ENCODE results near the gene XRN1.
"Not testable (repeated sequence)": the region's sequence is repeated elsewhere in the genome, so short reads cannot be mapped to it uniquely, and the experiment has no call there.

XRN1 gene

DNA sequence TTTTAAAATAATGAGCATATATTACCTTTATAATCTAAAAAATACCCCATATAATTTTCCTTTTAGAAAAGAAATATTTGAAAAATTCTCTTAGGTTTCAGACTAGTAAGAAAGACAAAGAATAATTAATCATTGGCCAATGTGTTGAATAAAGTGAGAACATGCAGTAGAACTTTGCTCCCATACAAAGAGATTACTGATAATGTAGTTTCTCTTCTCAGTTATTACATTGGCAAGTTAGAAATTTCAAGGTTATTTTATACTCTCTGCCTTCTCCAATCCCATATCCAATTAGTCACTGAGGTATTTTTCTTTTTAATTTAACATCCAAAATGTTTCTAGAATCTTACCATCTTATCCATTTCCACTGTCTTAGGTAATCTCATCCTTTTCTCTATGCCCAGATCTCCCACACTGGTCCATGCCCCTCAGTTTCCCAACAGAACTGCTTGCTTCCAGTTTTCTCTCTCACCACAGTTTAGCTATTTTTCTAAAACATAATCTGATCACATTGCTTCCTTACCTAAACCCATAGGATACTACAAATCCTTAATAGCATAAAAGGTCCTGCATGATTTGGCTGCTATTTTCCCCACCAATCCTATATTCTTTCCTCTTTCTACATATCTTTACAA is 10.8 kb downstream of the XRN1 start:
- DNase-seq = no peak

DNA sequence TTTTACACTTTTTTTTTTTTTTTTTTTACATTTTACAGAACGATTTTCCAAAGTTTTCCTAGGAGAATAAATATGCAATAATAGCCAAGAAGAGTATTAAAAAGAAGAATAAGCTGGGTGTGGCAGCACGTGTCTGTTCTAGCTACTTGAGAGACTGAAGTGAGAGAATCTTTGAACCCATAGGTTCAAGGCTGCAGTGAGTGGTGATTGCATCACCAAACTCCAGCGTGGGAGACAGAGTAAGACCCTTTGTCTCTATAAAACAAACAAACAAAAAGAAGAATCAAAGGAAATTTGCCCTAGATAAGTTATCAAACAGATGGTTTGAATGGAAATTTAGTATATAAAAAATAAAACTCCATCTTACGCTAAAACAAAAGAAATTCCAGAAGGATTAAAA is 13.3 kb downstream of the XRN1 start:
- DNase-seq = no peak

DNA sequence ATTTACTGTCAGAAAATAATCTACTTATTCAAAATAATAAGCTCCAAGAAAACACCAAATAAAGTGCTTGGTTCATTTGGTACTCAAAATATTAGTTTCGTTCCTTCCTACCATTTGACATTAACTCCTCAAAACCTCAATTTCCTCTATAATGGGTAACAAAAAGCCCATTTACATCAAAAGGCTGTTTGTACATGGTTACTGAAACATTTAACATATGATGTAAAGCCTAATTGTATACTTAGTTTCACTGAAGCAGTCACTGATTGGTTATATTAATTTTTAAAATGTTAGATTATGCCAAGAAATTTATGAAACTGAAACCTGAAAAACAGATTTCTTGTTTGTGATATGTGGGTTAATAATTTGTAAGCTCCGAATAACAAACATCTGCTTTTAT is 14.7 kb downstream of the XRN1 start:
- no peak for DNase-seq

DNA sequence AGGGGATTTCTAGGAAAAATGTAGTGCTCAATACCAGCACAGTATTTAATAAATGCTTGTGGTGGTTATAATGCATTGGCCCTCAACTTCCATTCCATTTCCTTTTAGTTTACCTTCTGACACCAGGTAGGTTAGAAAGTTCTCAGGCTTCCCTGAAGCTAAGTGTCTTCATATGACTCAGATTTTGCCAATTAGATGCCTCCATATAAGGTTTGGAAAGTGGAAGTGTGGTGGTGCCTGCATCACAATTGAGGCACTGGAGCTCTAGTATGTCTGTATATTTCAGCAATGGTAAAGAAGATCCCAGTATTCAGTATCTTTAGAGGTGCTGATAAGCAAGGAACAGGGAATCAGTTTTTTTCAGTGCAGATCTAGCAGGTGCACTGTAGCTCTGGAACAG is 18.3 kb downstream of the XRN1 start:
- no peak for DNase-seq

DNA sequence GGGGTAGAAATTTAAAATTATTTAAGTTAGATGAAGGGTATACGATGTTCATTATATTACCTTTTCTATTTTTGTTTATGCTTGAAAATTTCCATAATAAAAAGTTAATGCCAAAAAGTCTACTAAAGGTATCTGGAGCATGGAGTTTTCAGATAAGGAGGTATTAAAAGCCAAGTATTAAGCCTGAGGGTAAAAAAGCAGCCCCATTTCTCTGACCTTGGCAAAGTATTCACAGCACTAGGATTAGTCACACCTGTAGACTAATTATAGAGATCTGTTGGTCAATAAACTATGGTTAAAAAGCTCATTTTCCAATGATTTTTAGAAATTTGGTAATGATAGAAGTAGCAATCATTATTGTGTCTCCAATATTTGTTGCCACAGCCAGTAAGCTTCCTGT is 23.1 kb downstream of the XRN1 start:
- DNase-seq = no peak

DNA sequence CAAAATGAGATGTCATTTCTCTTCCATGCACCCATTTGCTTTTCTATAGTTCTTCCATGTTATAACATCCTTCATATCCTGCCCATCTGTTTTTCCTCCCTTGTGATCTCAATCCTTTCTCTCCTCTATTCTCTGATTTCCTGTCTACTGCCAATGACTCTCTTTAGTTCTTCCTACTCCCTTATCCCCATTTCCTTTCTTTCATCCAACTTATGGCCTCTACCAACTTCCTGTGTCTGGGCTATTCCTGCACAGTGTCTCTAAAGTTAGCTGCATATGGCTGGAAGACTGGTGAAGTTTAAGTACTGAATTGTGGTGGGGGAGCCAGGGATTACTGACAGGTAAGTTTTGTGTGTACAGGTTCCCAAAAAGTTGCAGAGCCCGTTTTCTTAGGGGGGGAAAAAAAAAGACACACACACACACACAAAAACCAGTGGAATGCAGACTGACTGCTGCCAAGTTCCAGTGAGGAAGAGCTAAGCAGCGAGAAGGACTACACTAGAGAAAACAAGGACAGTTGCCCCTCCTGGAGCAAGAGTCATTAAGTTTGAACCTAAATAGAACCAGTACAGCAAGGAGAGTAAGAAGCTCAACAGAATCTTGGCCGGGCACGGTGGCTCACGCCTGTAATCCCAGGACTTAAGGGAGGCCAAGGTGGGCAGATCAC is 28.8 kb downstream of the XRN1 start:
- DNase-seq = no peak

DNA sequence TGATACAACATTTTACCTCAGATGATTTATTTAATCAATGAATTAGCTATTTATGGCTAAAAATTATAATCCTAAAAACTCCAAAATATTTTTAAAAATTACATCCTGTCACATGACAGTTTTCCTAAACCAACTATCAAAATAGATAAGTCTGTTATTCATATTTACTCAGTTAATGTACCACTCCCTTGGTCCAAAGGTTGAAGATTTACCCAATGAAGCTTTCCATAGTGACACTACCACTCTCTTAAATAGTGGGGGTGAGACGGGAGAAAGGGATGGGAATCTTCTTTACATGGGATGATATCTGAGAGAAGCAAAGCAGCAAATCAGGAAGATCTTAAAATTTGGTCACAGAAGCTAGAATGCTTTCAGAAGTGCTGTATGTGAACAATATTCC is 30.5 kb downstream of the XRN1 start:
- no peak for DNase-seq

DNA sequence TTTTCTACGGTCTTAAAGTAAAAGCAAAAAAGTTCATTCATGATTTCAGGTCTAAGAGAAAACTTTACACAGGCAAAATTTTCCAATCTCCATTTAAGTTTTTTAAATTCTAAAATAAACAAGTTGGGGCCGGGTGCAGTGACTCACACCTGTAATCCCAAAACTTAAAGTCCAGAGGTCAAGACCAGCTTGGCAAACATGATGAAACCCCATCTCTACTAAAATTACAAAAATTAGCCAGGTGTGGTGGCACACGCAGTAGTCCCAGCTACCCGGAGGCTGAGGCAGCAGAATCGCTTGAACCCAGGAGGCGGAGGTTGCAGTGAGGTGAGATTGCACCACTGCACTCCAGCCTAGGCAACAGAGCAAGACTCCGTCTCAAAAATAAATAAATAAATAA is 47.3 kb downstream of the XRN1 start:
- DNase-seq = not testable (repeated sequence)

DNA sequence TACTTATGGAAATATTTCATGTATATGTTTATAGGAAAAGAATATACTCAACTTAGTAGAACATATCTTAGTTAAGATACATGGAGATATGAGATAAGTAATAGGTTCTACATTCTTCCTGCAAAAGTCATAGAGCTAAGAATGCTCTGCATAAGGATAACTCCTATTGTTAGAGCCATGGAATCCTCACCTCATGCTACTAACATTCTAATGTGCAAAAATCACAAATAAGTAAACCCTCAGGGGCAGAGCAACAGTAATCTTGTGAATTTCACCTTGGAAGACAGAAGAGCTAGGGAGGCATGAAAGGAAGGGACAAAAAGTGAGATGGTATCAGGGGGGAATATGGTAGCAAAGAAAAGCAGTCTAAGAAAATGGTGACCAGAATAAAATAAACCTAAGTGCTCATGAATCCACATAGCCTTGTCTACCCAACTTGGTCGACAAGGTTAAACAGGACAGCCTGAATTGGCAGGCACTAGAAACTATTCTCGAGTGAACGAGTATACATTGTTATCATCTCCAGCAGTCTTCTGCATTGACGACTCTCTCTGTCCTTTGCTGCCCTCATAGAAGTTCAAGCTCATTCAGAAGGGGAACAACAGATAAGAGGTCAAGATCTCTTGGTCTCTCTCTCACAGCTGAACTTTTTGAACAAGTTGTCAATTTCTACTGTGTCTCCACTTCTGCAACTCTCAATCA is 52.8 kb downstream of the XRN1 start:
- no peak for DNase-seq

DNA sequence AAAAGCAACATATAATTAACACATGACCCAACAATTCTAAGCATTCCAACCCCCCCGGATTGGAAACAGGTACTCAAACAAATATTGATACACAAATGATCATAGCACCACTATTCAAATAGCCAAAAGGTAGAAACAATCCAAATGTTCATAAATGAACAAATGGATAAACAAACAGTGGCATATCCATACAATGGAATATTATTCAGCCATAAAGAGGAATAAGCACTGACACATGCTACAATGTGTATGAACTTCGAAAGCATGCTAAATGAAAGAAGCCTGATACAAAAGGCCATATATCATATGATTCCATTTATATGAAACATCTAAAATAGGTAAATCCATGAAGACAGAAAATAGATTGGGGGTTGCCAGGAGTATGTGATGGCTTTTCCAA is 62.8 kb downstream of the XRN1 start:
- no peak for DNase-seq

DNA sequence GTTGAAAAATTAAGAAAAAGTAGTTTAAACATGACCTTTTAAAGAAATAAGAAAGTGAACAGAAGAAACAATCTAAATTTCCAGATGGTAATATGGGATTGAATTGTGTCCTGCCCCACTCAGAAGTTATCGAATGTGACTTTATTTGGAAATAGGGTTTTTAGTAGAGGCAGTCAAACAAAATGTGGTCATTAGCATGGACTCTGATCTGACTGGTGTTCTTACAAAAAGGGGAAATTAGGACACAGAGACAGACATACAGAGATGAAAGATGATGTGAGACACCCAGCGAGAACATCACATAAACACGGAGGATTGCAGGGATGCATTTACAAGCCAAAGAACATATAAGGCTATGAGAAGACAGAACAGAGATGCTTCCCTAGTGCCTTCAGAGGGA is 73.2 kb downstream of the XRN1 start:
- no peak for DNase-seq

DNA sequence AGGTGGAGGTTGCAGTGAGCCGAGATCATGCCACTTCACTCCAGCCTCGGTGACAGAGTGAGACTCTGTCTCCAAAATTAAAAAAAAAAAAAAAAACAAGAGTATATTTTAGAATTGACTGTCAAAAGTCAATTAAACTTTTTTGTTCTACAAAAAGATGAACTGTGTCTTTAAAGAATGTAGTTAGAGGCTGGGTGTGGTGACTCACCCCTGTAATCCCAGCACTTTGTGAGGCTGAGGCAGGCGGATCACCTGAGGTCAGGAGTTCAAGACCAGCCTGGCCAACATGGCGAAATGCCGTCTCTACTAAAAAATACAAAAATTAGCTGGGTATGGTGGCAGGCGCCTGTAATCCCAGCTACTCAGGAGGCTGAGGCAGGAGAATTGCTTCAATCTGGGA is 78.3 kb downstream of the XRN1 start:
- not testable (repeated sequence) for DNase-seq

DNA sequence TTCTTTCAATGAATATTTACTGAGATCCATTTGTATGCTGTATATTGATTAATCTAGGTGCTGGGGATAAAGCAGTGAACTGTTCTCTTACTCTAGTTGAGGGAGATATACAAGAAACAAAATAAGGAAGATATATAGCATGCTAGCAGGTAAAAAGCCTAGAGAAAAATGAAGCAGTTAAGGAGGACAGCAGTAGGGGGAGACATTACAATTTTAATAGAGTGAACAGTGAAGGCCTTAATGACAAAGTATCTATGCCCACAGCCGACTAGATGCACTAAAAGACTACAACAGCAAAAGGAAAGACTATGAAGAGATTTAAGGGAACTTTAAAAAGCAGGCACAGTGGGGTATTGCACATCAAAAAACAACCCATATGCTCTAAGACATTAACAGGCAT is 81.4 kb downstream of the XRN1 start:
- no peak for DNase-seq

DNA sequence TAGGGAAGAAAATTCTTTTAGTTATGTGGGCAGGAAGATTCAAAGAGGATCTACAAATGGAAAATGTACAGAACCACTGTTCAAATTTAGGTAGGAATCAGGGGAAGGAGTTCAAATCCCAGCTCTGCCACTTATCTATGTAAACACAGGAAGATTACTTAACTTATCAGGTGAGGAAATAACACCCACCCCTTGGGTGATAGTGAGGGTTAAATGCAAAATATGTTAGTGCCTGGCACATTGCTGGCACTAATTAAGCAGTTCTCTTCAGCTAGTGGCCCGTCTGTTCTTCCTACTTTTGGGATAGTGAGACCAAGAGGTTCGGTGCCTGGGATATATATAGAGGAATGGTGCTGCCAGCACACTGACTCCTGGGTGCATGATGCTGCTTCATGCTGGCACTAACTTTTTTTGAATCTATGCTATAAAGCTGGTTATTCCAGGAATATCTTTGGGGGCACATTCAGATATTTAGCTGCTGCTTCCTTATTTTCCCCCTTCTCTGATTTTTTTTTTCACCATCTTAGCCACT is 83.8 kb downstream of the XRN1 start:
- no peak for DNase-seq

DNA sequence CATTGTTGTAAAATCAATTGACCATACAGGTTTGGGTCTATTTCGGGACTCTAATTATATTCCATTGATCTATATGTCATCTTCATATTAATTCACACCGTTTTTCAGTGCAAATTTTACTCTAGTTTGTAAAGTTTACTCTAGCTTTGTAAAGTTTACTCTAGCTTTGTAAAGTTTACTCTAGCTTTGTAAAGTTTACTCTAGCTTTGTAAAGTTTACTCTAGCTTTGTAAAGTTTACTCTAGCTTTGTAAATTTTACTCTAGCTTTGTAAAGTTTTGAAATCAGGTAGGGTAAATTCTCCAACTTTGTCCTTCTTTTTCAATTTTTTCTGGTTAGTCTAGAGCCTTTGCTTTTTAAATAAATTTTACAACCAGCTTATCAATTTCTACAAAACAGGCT is 84.4 kb downstream of the XRN1 start:
- not testable (repeated sequence) for DNase-seq

DNA sequence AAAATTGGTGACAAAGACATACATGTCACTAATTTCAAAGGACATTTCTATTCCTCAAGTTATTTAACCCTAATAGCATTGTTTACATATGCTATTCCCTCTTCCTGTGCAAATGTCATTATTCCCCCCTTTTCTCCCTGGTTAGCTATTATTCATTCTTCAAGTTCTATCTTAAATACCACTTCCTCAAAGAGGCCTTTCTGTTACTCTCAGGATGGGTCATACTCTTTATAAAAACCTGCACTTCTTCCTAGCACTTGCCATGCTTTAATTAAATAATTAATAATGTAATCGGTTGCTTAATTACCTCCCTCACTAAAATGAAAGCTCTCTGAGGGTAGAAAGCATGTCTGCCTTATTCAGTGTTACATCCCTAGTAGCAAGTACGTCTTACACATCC is 88.5 kb downstream of the XRN1 start:
- no peak for DNase-seq

DNA sequence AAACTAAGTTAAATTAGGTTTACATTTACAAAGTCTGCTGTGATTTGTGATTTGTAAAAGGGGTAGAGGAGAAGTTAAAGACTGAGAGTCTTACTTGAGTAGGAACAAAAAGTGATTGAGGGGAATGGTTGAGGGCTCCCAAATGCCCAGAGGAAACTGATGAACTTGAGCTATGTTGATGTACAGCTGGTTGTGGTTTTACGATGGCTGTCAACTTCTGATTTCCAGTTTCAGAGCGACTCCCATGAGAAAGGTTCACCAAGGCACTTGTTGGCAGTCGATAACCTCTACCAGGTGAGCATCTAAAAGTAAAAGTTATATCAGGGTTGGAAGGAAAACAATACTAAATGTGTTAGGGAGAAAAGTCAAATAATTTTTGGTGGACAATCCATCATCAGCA is 91.0 kb downstream of the XRN1 start:
- no peak for DNase-seq

DNA sequence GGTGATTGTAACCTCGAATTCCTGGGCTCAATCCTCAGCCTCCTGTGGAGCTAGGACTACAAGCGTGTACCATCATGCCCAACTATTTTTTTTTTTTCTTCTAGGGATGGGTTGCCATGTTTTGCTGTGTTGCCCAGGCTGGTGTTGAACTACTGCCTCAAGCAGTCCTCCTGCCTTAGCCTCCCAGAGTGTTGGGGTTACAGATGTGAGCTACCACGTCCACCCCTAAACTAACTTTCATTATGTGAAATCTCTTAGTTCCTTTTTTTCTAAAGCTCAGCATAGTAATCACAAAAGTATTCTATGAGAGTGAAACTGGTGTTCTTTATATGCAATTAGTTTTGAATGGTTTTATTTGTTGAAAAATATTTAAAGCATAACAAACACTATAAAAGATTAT is 92.1 kb downstream of the XRN1 start:
- no peak for DNase-seq

DNA sequence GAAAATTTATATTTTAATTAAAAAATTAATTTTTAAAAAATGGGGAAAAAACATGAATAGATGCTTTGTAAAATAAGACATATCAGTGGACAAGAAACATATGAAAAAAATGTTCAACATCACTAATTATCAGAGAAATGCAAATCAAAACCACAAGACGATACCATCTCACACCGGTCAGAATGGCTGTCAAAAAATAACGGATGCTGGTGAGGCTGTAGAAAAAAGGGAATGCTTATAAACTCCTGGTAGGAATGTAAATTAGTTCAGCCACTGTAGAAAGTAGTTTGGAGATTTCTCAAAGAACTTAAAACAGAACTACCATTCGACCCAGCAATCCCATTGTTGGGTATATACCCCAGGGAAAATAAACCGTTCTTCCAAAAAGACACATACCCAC is 93.8 kb downstream of the XRN1 start:
- DNase-seq = no peak

DNA sequence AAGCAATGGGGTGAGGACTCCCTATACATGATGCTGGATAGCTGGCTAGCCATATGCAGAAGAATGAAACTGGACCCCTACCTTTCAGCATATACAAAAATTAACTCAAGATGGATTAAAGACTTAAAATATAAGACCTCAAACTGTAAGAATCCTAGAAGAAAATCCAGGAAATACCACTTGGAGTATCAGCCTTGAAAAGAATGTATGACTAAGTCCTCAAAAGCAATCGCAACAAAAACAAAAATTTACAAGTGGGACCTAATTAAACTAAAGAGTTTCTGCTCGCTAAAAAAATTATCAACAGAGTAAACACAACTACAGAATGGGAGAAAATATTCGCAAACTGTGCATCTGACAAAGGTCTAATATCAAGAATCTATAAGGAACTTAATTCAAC is 94.3 kb downstream of the XRN1 start:
- DNase-seq = no peak

DNA sequence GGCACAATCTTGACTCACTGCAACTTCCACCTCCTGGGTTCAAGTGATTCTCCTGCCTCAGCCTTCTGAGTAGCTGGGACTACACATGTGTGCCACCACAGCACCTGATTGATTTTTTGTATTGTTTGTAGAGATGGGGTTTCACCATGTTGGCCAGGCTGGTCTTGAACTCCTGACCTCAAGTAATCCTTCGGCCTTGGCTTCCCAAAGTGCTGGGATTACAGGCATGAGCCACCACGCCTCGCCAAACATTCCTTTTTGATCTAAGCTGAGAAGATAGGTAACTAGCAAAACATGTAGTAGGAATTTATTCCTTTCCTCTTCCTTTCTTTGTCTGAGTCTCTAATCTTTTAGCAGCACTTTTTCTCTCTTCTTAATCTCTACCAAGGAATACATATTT is 95.1 kb downstream of the XRN1 start:
- DNase-seq = not testable (repeated sequence)

DNA sequence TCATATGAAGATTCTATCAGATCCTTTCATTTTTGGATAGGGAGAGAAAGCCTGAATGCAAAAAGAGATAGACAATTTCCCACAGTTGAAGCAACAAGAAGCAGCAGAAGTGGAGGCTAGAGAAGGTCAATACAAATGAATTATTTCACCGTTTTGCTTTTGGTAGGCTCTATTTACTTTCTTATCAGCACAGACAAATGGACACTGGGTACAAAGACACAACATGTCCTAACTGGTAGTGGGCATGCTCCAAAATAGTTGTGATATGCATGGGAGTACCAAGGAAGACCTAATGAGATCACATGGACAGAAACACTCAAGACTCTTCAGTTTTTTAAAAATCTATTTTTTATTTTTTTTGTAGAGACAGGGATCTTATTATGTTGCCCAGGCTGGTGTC is 99.4 kb downstream of the XRN1 start:
- DNase-seq = no peak

DNA sequence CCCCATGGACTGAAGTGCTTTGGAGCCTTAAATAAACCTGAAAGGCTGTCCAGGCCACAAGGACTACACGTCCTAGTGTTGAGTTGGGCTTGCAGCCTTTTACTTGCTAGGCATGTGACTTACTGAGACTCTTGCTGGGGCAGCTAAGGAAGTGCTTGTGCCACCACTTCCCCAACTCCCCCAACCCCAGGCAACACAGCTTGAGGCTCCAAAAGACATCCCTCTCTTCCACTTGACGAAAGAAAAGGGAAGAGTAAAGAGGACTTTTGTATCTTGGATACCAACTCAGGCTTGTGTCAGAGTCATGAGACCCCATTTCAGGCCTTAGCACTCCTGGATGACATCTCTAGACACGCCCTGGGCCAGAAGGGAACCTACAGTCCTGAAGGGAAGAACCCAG is 109.8 kb downstream of the XRN1 start:
- DNase-seq = no peak

DNA sequence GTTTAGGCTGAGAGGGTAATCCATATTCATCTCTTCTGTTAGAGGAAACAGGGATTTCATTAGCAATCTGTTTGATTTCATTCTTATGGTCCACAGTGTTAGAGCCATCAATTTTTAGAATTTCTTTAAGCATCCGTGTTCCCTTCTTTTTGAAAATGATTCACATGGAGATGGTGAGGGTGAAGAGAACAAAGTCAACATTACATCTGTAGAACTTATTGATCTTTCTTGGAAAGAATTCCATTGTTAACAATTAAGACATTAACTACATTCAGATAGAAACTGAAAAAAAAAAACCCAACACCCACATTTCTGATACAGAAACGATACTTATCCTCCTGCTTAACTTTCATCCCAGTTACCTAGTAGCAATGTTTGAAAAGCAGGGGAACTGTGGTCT is 115.4 kb downstream of the XRN1 start:
- no peak for DNase-seq

All from CD4-positive, alpha-beta T cell treated with Interleukin-1 beta for 1 hour (primary cell).